Activated B cell treated with CpG ODN at 0.5 μM for 24 hours (primary cell): ENCODE measurements around the gene RAB42. TPM values are rescaled to one million over a fixed set of nuclear protein-coding genes. Genes with fewer than 3 reads are reported as not detected.
"Not testable (repeated sequence)": the region's sequence is repeated elsewhere in the genome, so short reads cannot be mapped to it uniquely, and the experiment has no call there.

ENCODE experiments used
- ATAC-seq: fragments of 200-7000 bp; cut with Tn5 transposase; one replicate; pipeline ENCODE4 v1.10.0; 2021; ENCODE audit warnings: low read depth, mild to moderate bottlenecking, moderate library complexity
- CTCF ChIA-PET: fragments of 350-600 bp; sonication (Branson Sonifier 250); formaldehyde crosslinking; loops from one replicate; lab custom pipeline; 2021; ENCODE audit warnings: antibody characterized with exemption; lab: Charles Lee
- POLR2A ChIA-PET: fragments of 350-600 bp; sonication (Branson Sonifier 250); formaldehyde crosslinking; loops from one replicate; lab custom pipeline; 2021; ENCODE audit warnings: antibody characterized with exemption; lab: Charles Lee
- DNase-seq: peaks from one replicate; pipeline ENCODE4 v3.0.0; 2022
- H3K27ac Mint-ChIP-seq: one replicate; pipeline ENCODE4 v1.8.0; 2020; ENCODE audit warnings: mixed read lengths
- H3K27me3 Mint-ChIP-seq: one replicate; pipeline ENCODE4 v1.8.0; 2021; ENCODE audit warnings: mixed read lengths
- H3K36me3 Mint-ChIP-seq: one replicate; pipeline ENCODE4 v1.8.0; 2021; ENCODE audit warnings: low read depth, mixed read lengths
- H3K4me1 Mint-ChIP-seq: one replicate; pipeline ENCODE4 v1.8.0; 2021; ENCODE audit warnings: mixed read lengths
- H3K4me3 Mint-ChIP-seq: one replicate; pipeline ENCODE4 v1.8.0; 2020; ENCODE audit warnings: mild to moderate bottlenecking, mixed read lengths
- H3K9me3 Mint-ChIP-seq: one replicate; pipeline ENCODE4 v1.8.0; 2020; ENCODE audit warnings: mixed read lengths
- CTCF ChIP-seq: fragments of 200-600 bp; IDR thresholded peaks from one replicate; pipeline ENCODE4 v1.8.0; 2022; ENCODE audit warnings: antibody characterized with exemption, mild to moderate bottlenecking
- intact Hi-C: fragments of 100-400 bp; cut with micrococcal nuclease; formaldehyde crosslinking; loops from one replicate; pipeline ENCODE4 v1.15.1; 2024
- total RNA-seq: library from RNA; stranded (reverse); gene quantifications from 2 replicates; pipeline ENCODE4 v1.2.3, GENCODE V29; 2022

The RAB42 gene
- total RNA-seq, 1 donor from 2014 or later: 0.20 TPM

- CTCF ChIA-PET: interaction anchor here (0.9 to 2.2 kb wide), 13 partner anchors 19 to 333 kb away, joined by 3 to 10 read pairs (median 4); partner anchors contain the start of genes PHACTR4, RNU11, TAF12 and TRNAU1AP
- peaks cover 48% of the 10 kb centered on the region for H3K36me3 Mint-ChIP-seq
- H3K4me3 Mint-ChIP-seq: peak overlapping the region; percentile 96
- H3K4me1 Mint-ChIP-seq: peaks cover 48% of the 10 kb centered on the region
- no peak for TF ChIP-seq CTCF
- DNase-seq (peak; percentile 94), ATAC-seq (peak; percentile 90)
- intact Hi-C loops: loop anchor here (1.0 to 5.0 kb wide), 11 partner anchors 11 to 601 kb away; partner anchors contain the start of genes RAB42, RCC1, RNU11 and SRSF4
- no peaks in the 10 kb centered on the region for H3K9me3 Mint-ChIP-seq
- POLR2A ChIA-PET: interaction anchor here (0.5 to 9.4 kb wide), 58 partner anchors 9 to 809 kb away, joined by 3 to 221 read pairs (median 6); partner anchors contain the start of genes ATP5IF1, EYA3, GMEB1 and MED18
- no peaks in the 10 kb centered on the region for H3K27me3 Mint-ChIP-seq
- H3K27ac Mint-ChIP-seq: peak overlapping the region; percentile 91
These were observed 10.4 kb upstream of the RAB42 start for GRCh38 chr1:28581531-28582247.

GRCh38 chr1:28582248-28582615 is 9.8 kb upstream of the RAB42 start:
- peak; percentile 1 for ATAC-seq

GRCh38 chr1:28586585-28587391 is 5.3 kb upstream of the RAB42 start:
- ATAC-seq, H3K9me3 Mint-ChIP-seq, H3K4me3 Mint-ChIP-seq, H3K36me3 Mint-ChIP-seq, DNase-seq, intact Hi-C loops, CTCF ChIA-PET, H3K27me3 Mint-ChIP-seq: not testable (repeated sequence)
- Mint-ChIP-seq H3K4me1 (peaks cover 26% of the 10 kb centered on the region), H3K27ac (peak overlapping the region; percentile 83)
- POLR2A ChIA-PET: interaction anchor here (0.7 kb wide), 1 partner anchor 56 kb away, joined by 3 read pairs; no protein-coding TSS in a partner anchor

More at GRCh38 chr1:28582248-28582615, 9.8 kb upstream of the RAB42 start:
- no peak for DNase-seq
- Mint-ChIP-seq H3K9me3 (no peaks in the 10 kb centered on the region), H3K4me3 (peak overlapping the region; percentile 96), H3K27me3 (no peaks in the 10 kb centered on the region), H3K4me1 (peaks cover 52% of the 10 kb centered on the region), H3K36me3 (peaks cover 42% of the 10 kb centered on the region), H3K27ac (peak overlapping the region; percentile 91)
- ChIA-PET POLR2A (interaction anchor here (0.5 to 9.4 kb wide), 48 partner anchors 8 to 809 kb away, joined by 3 to 221 read pairs (median 6); partner anchors contain the start of genes ATP5IF1, EYA3, GMEB1 and MED18), CTCF (interaction anchor here (0.9 to 2.2 kb wide), 11 partner anchors 18 to 334 kb away, joined by 3 to 10 read pairs (median 4); partner anchors contain the start of genes PHACTR4, TAF12, TRNAU1AP and YTHDF2)
- intact Hi-C loops: loop anchor here (1.0 to 5.0 kb wide), 4 partner anchors 10 to 600 kb away; partner anchors contain the start of genes RAB42, SRSF4 and YTHDF2
- no peak for TF ChIP-seq CTCF

GRCh38 chr1:28592321-28593071 is 431 bp downstream of the RAB42 start:
- H3K27ac Mint-ChIP-seq: no peak overlapping the region
- DNase-seq (peak; percentile 37), ATAC-seq (peak; percentile 69)
- ChIA-PET POLR2A (interaction anchor here (0.9 to 2.4 kb wide), 2 partner anchors 11 to 82 kb away, joined by 8 to 14 read pairs; no protein-coding TSS in a partner anchor), CTCF (no interaction called here)
- H3K4me1 Mint-ChIP-seq: peaks cover 11% of the 10 kb centered on the region
- H3K36me3 Mint-ChIP-seq: no peaks in the 10 kb centered on the region
- no peaks in the 10 kb centered on the region for H3K9me3 Mint-ChIP-seq
- H3K4me3 Mint-ChIP-seq: peak overlapping the region; percentile 87
- H3K27me3 Mint-ChIP-seq: peaks cover 3% of the 10 kb centered on the region
- intact Hi-C loops: loop anchor here (1.0 kb wide), 1 partner anchor 10 kb away; no protein-coding TSS in a partner anchor
- no peak for TF ChIP-seq CTCF

GRCh38 chr1:28593988-28594356 is 1.9 kb downstream of the RAB42 start:
- H3K27me3 Mint-ChIP-seq, ATAC-seq, DNase-seq, H3K9me3 Mint-ChIP-seq, H3K27ac Mint-ChIP-seq, H3K36me3 Mint-ChIP-seq, H3K4me3 Mint-ChIP-seq, CTCF ChIA-PET, intact Hi-C loops: not testable (repeated sequence)
- H3K4me1 Mint-ChIP-seq: peaks cover 11% of the 10 kb centered on the region
- POLR2A ChIA-PET: interaction anchor here (1.1 to 2.4 kb wide), 2 partner anchors 12 to 15 kb away, joined by 10 to 14 read pairs; no protein-coding TSS in a partner anchor

GRCh38 chr1:28594686-28595411 is 2.8 kb downstream of the RAB42 start:
- peaks cover 11% of the 10 kb centered on the region for H3K4me1 Mint-ChIP-seq
- ATAC-seq, CTCF ChIA-PET, H3K27me3 Mint-ChIP-seq, intact Hi-C loops, H3K27ac Mint-ChIP-seq, H3K4me3 Mint-ChIP-seq, H3K36me3 Mint-ChIP-seq, H3K9me3 Mint-ChIP-seq, DNase-seq: not testable (repeated sequence)
- POLR2A ChIA-PET: interaction anchor here (1.1 to 2.9 kb wide), 2 partner anchors 13 to 15 kb away, joined by 10 to 17 read pairs; no protein-coding TSS in a partner anchor
